Neural crest cell (in vitro differentiated cells): ENCODE data around the gene FBXO3. TPM values are rescaled to one million over a fixed set of nuclear protein-coding genes. Genes with fewer than 3 reads are reported as not detected.

Experiments used
- DNase-seq: peaks from one replicate; pipeline ENCODE4 v3.0.0; 2021; ENCODE audit warnings: low read depth, mixed read lengths, low spot score
- H3K27ac Mint-ChIP-seq: one replicate; pipeline ENCODE4 v1.8.0; 2021; ENCODE audit warnings: mild to moderate bottlenecking, mixed read lengths; ENCODE audit not compliant: unreplicated experiment
- H3K27me3 Mint-ChIP-seq: 2 replicates; pipeline ENCODE4 v1.8.0; 2021; ENCODE audit warnings: low read depth, mild to moderate bottlenecking, mixed read lengths
- H3K36me3 Mint-ChIP-seq: 2 replicates; pipeline ENCODE4 v1.8.0; 2021; ENCODE audit warnings: low read depth, mild to moderate bottlenecking, mixed read lengths
- H3K4me1 Mint-ChIP-seq: 2 replicates; pipeline ENCODE4 v1.8.0; 2021; ENCODE audit warnings: mixed read lengths
- H3K4me3 Mint-ChIP-seq: one replicate; pipeline ENCODE4 v1.8.0; 2021; ENCODE audit warnings: mild to moderate bottlenecking, mixed read lengths
- H3K9me3 Mint-ChIP-seq: 2 replicates; pipeline ENCODE4 v1.8.0; 2021; ENCODE audit warnings: mixed read lengths
- total RNA-seq: library from RNA; stranded (reverse); gene quantifications from 2 replicates; pipeline ENCODE4 v1.2.1, GENCODE V29; 2021
- TF ChIP-seq, protein P1 (sequence below): fragments of 200-600 bp; sonication (generic); conservative IDR thresholded peaks from 2 replicates; pipeline ENCODE4 v1.5.0; 2021; ENCODE audit warnings: antibody characterized with exemption, mild to moderate bottlenecking

Gene FBXO3
- total RNA-seq, 1 donor from 2014 or later, result 23.2 TPM

DNA sequence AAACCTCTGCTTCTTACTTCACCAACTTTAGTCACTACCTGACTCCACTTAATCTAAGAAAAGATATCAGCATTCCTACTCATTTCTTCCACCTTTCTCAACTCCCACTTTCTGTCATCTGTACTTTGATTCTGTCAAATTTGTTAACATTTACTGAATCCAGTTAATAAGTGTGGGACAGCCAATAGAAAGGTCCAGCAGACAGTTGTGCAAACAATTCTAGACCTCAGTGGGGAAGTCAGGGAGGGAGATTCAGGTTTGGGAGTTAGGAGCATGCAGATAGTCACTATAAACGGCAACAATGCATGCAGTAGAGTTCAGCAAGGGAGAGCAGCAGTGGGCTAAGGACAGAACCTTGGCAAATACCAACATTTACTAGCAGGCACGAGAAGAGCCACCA is 4.1 kb downstream of the FBXO3 start:
- H3K4me3 Mint-ChIP-seq, result peak overlapping the region; percentile 32
- H3K4me1 Mint-ChIP-seq, result peaks cover 18% of the 10 kb centered on the region
- DNase-seq, result no peak
- H3K27ac Mint-ChIP-seq, result no peak overlapping the region
- no peaks in the 10 kb centered on the region for H3K9me3 Mint-ChIP-seq
- H3K27me3 Mint-ChIP-seq, result peaks cover 17% of the 10 kb centered on the region
- peaks cover 3% of the 10 kb centered on the region for H3K36me3 Mint-ChIP-seq
- TF ChIP-seq, protein P1, sequence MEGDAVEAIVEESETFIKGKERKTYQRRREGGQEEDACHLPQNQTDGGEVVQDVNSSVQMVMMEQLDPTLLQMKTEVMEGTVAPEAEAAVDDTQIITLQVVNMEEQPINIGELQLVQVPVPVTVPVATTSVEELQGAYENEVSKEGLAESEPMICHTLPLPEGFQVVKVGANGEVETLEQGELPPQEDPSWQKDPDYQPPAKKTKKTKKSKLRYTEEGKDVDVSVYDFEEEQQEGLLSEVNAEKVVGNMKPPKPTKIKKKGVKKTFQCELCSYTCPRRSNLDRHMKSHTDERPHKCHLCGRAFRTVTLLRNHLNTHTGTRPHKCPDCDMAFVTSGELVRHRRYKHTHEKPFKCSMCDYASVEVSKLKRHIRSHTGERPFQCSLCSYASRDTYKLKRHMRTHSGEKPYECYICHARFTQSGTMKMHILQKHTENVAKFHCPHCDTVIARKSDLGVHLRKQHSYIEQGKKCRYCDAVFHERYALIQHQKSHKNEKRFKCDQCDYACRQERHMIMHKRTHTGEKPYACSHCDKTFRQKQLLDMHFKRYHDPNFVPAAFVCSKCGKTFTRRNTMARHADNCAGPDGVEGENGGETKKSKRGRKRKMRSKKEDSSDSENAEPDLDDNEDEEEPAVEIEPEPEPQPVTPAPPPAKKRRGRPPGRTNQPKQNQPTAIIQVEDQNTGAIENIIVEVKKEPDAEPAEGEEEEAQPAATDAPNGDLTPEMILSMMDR, result no peak

GRCh38 chr11:33769542-33769941 is 4.8 kb downstream of the FBXO3 start:
- Mint-ChIP-seq H3K9me3 (no peaks in the 10 kb centered on the region), H3K4me3 (no peak overlapping the region), H3K4me1 (peaks cover 11% of the 10 kb centered on the region), H3K27ac (no peak overlapping the region), H3K27me3 (peaks cover 10% of the 10 kb centered on the region), H3K36me3 (peaks cover 8% of the 10 kb centered on the region)
- no peak for DNase-seq
- TF ChIP-seq, protein P1, result no peak

DNA sequence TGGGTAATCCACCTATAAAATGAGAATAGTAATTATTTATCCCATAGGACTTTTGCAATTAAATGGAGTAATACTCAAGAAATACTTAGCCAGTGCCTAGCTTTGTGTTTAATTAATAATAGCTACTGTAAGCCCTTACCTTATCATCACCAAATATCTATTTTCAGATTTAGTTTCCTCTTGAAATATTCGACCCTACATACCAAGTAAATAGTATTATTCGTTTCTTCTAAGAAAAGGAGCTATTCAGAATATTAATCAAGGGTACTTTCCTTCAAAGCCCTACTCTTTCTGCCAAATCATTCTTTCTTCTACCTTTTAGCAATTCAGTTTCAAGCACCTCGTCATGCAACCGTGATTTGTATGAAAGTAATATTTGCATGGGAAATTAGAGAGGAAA is 6.7 kb downstream of the FBXO3 start:
- Mint-ChIP-seq H3K27ac (no peak overlapping the region), H3K4me3 (no peak overlapping the region), H3K36me3 (peaks cover 21% of the 10 kb centered on the region), H3K4me1 (peaks cover 2% of the 10 kb centered on the region), H3K9me3 (peaks cover 8% of the 10 kb centered on the region), H3K27me3 (peaks cover under 1% of the 10 kb centered on the region)
- TF ChIP-seq, protein P1, result no peak
- no peak for DNase-seq

GRCh38 chr11:33766085-33766484 is 8.2 kb downstream of the FBXO3 start:
- Mint-ChIP-seq H3K27ac (no peak overlapping the region), H3K4me1 (no peaks in the 10 kb centered on the region), H3K4me3 (no peak overlapping the region), H3K9me3 (peaks cover 8% of the 10 kb centered on the region), H3K27me3 (no peaks in the 10 kb centered on the region), H3K36me3 (peaks cover 23% of the 10 kb centered on the region)
- TF ChIP-seq, protein P1, result no peak
- DNase-seq, result no peak

- DNase-seq, result no peak
- Mint-ChIP-seq H3K36me3 (peaks cover 43% of the 10 kb centered on the region), H3K4me1 (no peaks in the 10 kb centered on the region), H3K27ac (no peak overlapping the region), H3K9me3 (peaks cover 8% of the 10 kb centered on the region), H3K27me3 (no peaks in the 10 kb centered on the region), H3K4me3 (no peak overlapping the region)
- TF ChIP-seq, protein P1, result no peak
Observed at GRCh38 chr11:33761471-33761870, 12.8 kb downstream of the FBXO3 start.
